Left hindlimb (tissue), 1 donor: Measurements from ENCODE around the gene SHISA5.
"Not testable (repeated sequence)": the region's sequence is repeated elsewhere in the genome, so short reads cannot be mapped to it uniquely, and the experiment has no call there.

Source experiments
- DNase-seq: peaks from one replicate; pipeline ENCODE4 v3.0.0-alpha.2; 2018

Gene SHISA5

GRCh38 chr3:48518638-48519276 lies 14.8 kb upstream of the SHISA5 start:
- no peak for DNase-seq

GRCh38 chr3:48518069-48518468 lies 14.1 kb upstream of the SHISA5 start:
- DNase-seq, result no peak

- no peak for DNase-seq
Measured at GRCh38 chr3:48516571-48516970, 12.6 kb upstream of the SHISA5 start.

GRCh38 chr3:48514431-48515227 lies 10.7 kb upstream of the SHISA5 start:
- DNase-seq, result no peak

- DNase-seq, result no peak
Measured at GRCh38 chr3:48511551-48511950, 7.6 kb upstream of the SHISA5 start.

GRCh38 chr3:48507256-48508061 lies 3.5 kb upstream of the SHISA5 start:
- DNase-seq, result peak; percentile 49

- no peak for DNase-seq
Measured at GRCh38 chr3:48505968-48506504, 2.1 kb upstream of the SHISA5 start.

GRCh38 chr3:48505146-48505545 lies 1.2 kb upstream of the SHISA5 start:
- DNase-seq, result no peak

- DNase-seq, result peak; percentile 42
Measured at GRCh38 chr3:48503401-48504050, 448 bp downstream of the SHISA5 start.

- DNase-seq, result no peak
Measured at GRCh38 chr3:48502728-48503168, 1.2 kb downstream of the SHISA5 start.

GRCh38 chr3:48502121-48502520 lies 1.9 kb downstream of the SHISA5 start:
- no peak for DNase-seq

GRCh38 chr3:48501196-48501595 lies 2.8 kb downstream of the SHISA5 start:
- DNase-seq, result no peak

- DNase-seq, result no peak
Measured at GRCh38 chr3:48500656-48501055, 3.3 kb downstream of the SHISA5 start.

GRCh38 chr3:48493203-48493501 lies 10.8 kb downstream of the SHISA5 start:
- no peak for DNase-seq

GRCh38 chr3:48492461-48493202 lies 11.3 kb downstream of the SHISA5 start:
- DNase-seq, result no peak

GRCh38 chr3:48486952-48487351 lies 17.0 kb downstream of the SHISA5 start:
- no peak for DNase-seq

- not testable (repeated sequence) for DNase-seq
Measured at GRCh38 chr3:48482822-48483221, 21.2 kb downstream of the SHISA5 start.

- not testable (repeated sequence) for DNase-seq
Measured at GRCh38 chr3:48480891-48481290, 23.1 kb downstream of the SHISA5 start.

GRCh38 chr3:48478626-48479555 lies 25.1 kb downstream of the SHISA5 start:
- no peak for DNase-seq

- DNase-seq, result no peak
Measured at GRCh38 chr3:48477959-48478520, 25.9 kb downstream of the SHISA5 start.
